Suprapubic skin (tissue), 4 donors: ENCODE results near the gene ALDH3B2. TPM values are rescaled to one million over a fixed set of nuclear protein-coding genes. Genes with fewer than 3 reads are reported as not detected.

ENCODE experiments used
- DNase-seq, 2 donors: peaks; one replicate each; pipeline ENCODE4 v3.0.0-alpha.2; 2019; ENCODE audit warnings: low spot score in 2 of 2
- H3K27ac ChIP-seq: fragments of 200-600 bp; sonication (generic); one replicate; pipeline ENCODE4 v1.5.1; 2019
- H3K27me3 ChIP-seq: fragments of 200-600 bp; sonication (generic); one replicate; pipeline ENCODE4 v1.5.1; 2019
- H3K36me3 ChIP-seq: fragments of 200-600 bp; sonication (generic); one replicate; pipeline ENCODE4 v1.5.1; 2019
- H3K4me1 ChIP-seq: fragments of 200-600 bp; sonication (generic); one replicate; pipeline ENCODE4 v1.5.1; 2019
- H3K4me3 ChIP-seq: fragments of 200-600 bp; sonication (generic); one replicate; pipeline ENCODE4 v1.5.1; 2019; ENCODE audit warnings: mild to moderate bottlenecking
- H3K9me3 ChIP-seq: fragments of 200-600 bp; sonication (generic); one replicate; pipeline ENCODE4 v1.5.1; 2019
- CTCF ChIP-seq, 2 donors: fragments of 200-600 bp in 1 of 2; fragments of 450-650 bp in 1 of 2; sonication (generic) in 1 of 2; IDR thresholded peaks; one replicate each; pipeline ENCODE4 v1.5.1; 2016 to 2019; ENCODE audit warnings: antibody characterized with exemption in 2 of 2, mild to moderate bottlenecking in 1 of 2, moderate library complexity in 1 of 2
- EP300 ChIP-seq: sonication (generic); formaldehyde crosslinking; IDR thresholded peaks from one replicate; pipeline ENCODE4 v1.6.1; 2017; ENCODE audit warnings: antibody characterized with exemption
- POLR2A ChIP-seq, 2 donors: fragments of 450-650 bp; IDR thresholded peaks; one replicate each; pipeline ENCODE4 v1.6.1; 2017; ENCODE audit warnings: antibody characterized with exemption in 2 of 2, mild to moderate bottlenecking in 2 of 2, moderate library complexity in 2 of 2
- POLR2AphosphoS5 ChIP-seq, 3 donors: sonication (generic); formaldehyde crosslinking; IDR thresholded peaks; one replicate each; pipeline ENCODE4 v1.6.1; 2017; ENCODE audit warnings: antibody characterized with exemption in 3 of 3
- WGBS: methylation state at CpG from one replicate; pipeline ENCODE4 v1.1.5; 2018; 5-methylcytosine and 5-hydroxymethylcytosine counted together
- total RNA-seq, 4 donors: library from RNA; depleted of rRNA; stranded (reverse); fragments of >200 nt; gene quantifications; one replicate each; pipeline ENCODE4 v1.1.0, GENCODE V29; 2016

ALDH3B2 gene
- total RNA-seq, 4 donors from 2014 or later = 90.0 to 176 (median 105) TPM

GRCh38 chr11:67675058-67675747 lies 780 bp upstream of the ALDH3B2 start:
- Histone ChIP-seq H3K9me3 (no peaks in the 10 kb centered on the region), H3K36me3 (no peaks in the 10 kb centered on the region), H3K27ac (peak overlapping the region; percentile 81), H3K4me1 (peaks cover 22% of the 10 kb centered on the region), H3K4me3 (no peak overlapping the region), H3K27me3 (peaks cover 20% of the 10 kb centered on the region)
- TF ChIP-seq EP300 (no peak), POLR2AphosphoS5 (IDR thresholded peaks at IDR 0.05) (no peak), CTCF (IDR thresholded peaks at IDR 0.05) (no peak), POLR2A (IDR thresholded peaks at IDR 0.05) (no peak)
- 85% methylated on average over 12 of the region's 12 CpGs for WGBS
- DNase-seq = peak in 1 of 2 donors; percentile 47

- WGBS = 37% methylated on average over 8 of the region's 8 CpGs
- TF ChIP-seq EP300 (no peak), POLR2AphosphoS5 (IDR thresholded peaks at IDR 0.05) (no peak), CTCF (IDR thresholded peaks at IDR 0.05) (no peak), POLR2A (IDR thresholded peaks at IDR 0.05) (no peak)
- H3K27ac ChIP-seq = peak overlapping the region; percentile 86
These were observed 521 bp downstream of the ALDH3B2 start for GRCh38 chr11:67673902-67674301.

GRCh38 chr11:67673358-67673757 lies 1.1 kb downstream of the ALDH3B2 start:
- H3K4me3 ChIP-seq = peak overlapping the region; percentile 41

More at GRCh38 chr11:67673902-67674301, 521 bp downstream of the ALDH3B2 start:
- peak overlapping the region; percentile 41 for H3K4me3 ChIP-seq
- H3K36me3 ChIP-seq = no peaks in the 10 kb centered on the region
- H3K4me1 ChIP-seq = peaks cover 22% of the 10 kb centered on the region
- peaks cover 20% of the 10 kb centered on the region for H3K27me3 ChIP-seq
- peak in 1 of 2 donors; percentile 68 for DNase-seq
- H3K9me3 ChIP-seq = no peaks in the 10 kb centered on the region

GRCh38 chr11:67671211-67671520 lies 3.3 kb downstream of the ALDH3B2 start:
- TF ChIP-seq POLR2AphosphoS5 (IDR thresholded peaks at IDR 0.05) (no peak), POLR2A (IDR thresholded peaks at IDR 0.05) (no peak), EP300 (no peak), CTCF (IDR thresholded peaks at IDR 0.05) (no peak)
- no peak overlapping the region for H3K4me3 ChIP-seq
- peaks cover 22% of the 10 kb centered on the region for H3K4me1 ChIP-seq
- H3K27me3 ChIP-seq = peaks cover 20% of the 10 kb centered on the region
- no peaks in the 10 kb centered on the region for H3K9me3 ChIP-seq
- WGBS = 43% methylated on average over 8 of the region's 8 CpGs
- no peak for DNase-seq
- H3K27ac ChIP-seq = no peak overlapping the region
- no peaks in the 10 kb centered on the region for H3K36me3 ChIP-seq

More at GRCh38 chr11:67673358-67673757, 1.1 kb downstream of the ALDH3B2 start:
- Histone ChIP-seq H3K4me1 (peaks cover 22% of the 10 kb centered on the region), H3K27ac (peak overlapping the region; percentile 86), H3K36me3 (no peaks in the 10 kb centered on the region), H3K27me3 (peaks cover 20% of the 10 kb centered on the region), H3K9me3 (no peaks in the 10 kb centered on the region)
- 80% methylated on average over 6 of the region's 7 CpGs for WGBS
- TF ChIP-seq CTCF (IDR thresholded peaks at IDR 0.05) (no peak), EP300 (no peak), POLR2AphosphoS5 (IDR thresholded peaks at IDR 0.05) (no peak), POLR2A (IDR thresholded peaks at IDR 0.05) (no peak)
- peak in 1 of 2 donors; percentile 66 for DNase-seq

- H3K9me3 ChIP-seq = no peaks in the 10 kb centered on the region
- H3K4me1 ChIP-seq = peaks cover 21% of the 10 kb centered on the region
- H3K27ac ChIP-seq = no peak overlapping the region
- no peaks in the 10 kb centered on the region for H3K36me3 ChIP-seq
- H3K27me3 ChIP-seq = peaks cover 20% of the 10 kb centered on the region
- 54% methylated on average over 8 of the region's 23 CpGs for WGBS
- DNase-seq = peak in 1 of 2 donors; percentile 74
- TF ChIP-seq POLR2A (IDR thresholded peaks at IDR 0.05) (no peak), CTCF (IDR thresholded peaks at IDR 0.05) (no peak), POLR2AphosphoS5 (IDR thresholded peaks at IDR 0.05) (no peak), EP300 (no peak)
- no peak overlapping the region for H3K4me3 ChIP-seq
These were observed 3.9 kb downstream of the ALDH3B2 start for GRCh38 chr11:67670316-67671210.
